ENCODE data around the gene CPED1.

The CPED1 gene

DNA sequence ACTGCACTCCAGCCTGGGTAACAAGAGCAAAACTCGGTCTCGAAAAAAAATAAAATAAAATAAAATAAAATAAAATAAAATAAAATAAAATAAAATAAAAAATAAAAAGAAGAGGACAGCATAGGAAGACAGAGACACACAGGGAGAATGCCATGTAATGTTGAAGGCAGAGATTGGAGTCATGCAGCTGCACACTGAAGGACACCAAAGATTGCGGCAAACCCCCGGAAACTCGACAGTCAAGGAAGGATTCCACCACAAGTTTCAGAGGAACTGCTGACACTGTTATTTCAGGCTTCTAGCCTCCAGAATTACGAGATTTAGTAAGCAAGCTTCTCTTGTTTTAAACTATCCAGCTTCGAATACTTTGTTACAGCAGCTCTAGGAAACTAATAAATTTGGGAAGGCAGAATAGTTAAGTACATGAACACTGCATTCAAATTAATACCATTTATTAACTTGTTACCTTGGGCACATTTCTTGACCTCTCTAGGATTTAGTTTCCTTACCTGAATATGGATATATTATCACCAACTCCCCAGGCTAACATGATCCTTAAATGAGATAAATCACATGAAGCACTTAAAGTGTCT is 9.5 kb downstream of the CPED1 start:
- H3K27ac ChIP-seq = no peak overlapping the region
- TF ChIP-seq CTCF (conservative IDR thresholded peaks at IDR 0.05) = no peak

GRCh38 chr7:120998520-120998919 is 10.0 kb downstream of the CPED1 start:
- H3K27ac ChIP-seq = no peak overlapping the region

GRCh38 chr7:120998996-120999565 is 10.6 kb downstream of the CPED1 start:
- TF ChIP-seq CTCF (conservative IDR thresholded peaks at IDR 0.05) = no peak
- H3K27ac ChIP-seq = no peak overlapping the region

More at GRCh38 chr7:120998520-120998919, 10.0 kb downstream of the CPED1 start:
- TF ChIP-seq CTCF (conservative IDR thresholded peaks at IDR 0.05) = no peak

DNA sequence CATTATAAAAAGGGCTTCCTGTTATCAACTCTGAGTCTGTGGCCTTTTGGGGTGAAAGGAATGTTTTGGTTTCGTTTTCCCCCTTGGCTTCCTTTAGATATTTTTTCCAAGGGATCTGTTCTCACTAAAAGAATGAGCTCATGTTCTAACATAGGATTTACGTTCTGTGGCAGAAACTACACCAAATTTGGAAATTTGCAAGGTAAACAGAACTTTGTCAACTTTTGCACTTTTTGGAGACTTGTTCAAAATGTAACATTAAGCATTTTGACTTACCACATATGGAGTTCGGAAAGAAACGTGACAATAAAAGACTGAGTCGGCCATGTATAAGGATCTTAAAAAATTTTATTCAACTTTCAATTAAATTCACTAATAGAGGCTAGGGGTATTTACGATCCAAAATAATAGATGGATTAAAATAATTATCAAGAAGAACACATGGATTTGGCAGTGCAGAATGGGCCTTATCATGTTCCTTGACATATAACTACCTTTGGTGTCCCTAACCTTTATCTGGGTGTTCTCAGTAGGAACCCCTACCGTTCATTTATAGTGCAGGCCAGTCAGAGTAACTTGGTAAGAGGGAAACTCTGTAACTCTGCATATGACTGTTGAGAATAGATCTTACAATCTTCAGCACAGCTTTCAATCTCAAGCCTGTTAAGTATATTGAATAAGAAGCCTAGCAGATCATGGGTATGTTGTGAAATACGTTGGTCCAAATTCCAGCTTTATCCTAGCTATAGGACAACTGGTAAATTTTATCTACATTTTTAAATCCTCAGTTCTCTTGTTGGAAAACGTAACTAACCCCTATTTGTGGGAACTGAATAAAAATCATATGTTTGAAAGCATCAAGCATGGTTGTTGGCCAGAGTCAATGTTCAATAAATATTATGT is 11.8 kb downstream of the CPED1 start:
- H3K27ac ChIP-seq = no peak overlapping the region
- no peak for TF ChIP-seq CTCF (conservative IDR thresholded peaks at IDR 0.05)

- H3K27ac ChIP-seq = no peak overlapping the region
Measured at GRCh38 chr7:121001234-121001906, 12.9 kb downstream of the CPED1 start.

GRCh38 chr7:121002048-121002756 is 13.7 kb downstream of the CPED1 start:
- no peak for TF ChIP-seq CTCF (conservative IDR thresholded peaks at IDR 0.05)
- H3K27ac ChIP-seq = no peak overlapping the region; the same call in 1 of the 2 replicates

More at GRCh38 chr7:121001234-121001906, 12.9 kb downstream of the CPED1 start:
- TF ChIP-seq CTCF (conservative IDR thresholded peaks at IDR 0.05) = no peak
